GM06990 (cell line): Measurements from ENCODE around the gene CNDP2.

Source experiments
- DNase-seq: peaks from one replicate; pipeline ENCODE4 v3.0.0-alpha.2; 2011; ENCODE audit not compliant: insufficient read length; ENCODE audit errors: extremely low read depth
- H3K27me3 ChIP-seq: replicated peaks from 2 replicates; pipeline ENCODE4 v1.6.0; 2011; ENCODE audit warnings: low read length; ENCODE audit not compliant: control insufficient read depth, insufficient read depth
- H3K36me3 ChIP-seq: 2 replicates; pipeline ENCODE4 v1.5.1; 2011; ENCODE audit warnings: low read length; ENCODE audit not compliant: control insufficient read depth, insufficient read depth
- H3K4me3 ChIP-seq: replicated peaks from 2 replicates; pipeline ENCODE4 v1.5.1; 2011; ENCODE audit warnings: low read depth, mild to moderate bottlenecking, control low read depth, low read length
- TF ChIP-seq, protein P1 (sequence below): IDR thresholded peaks from 2 replicates; pipeline ENCODE4 v1.5.1; 2011; ENCODE audit warnings: low read length, control low read depth, mild to moderate bottlenecking, inconsistent platforms; ENCODE audit not compliant: insufficient read depth, poor library complexity, severe bottlenecking

CNDP2 gene

GRCh38 chr18:74476140-74476539, 20.0 kb upstream of the CNDP2 start:
- Histone ChIP-seq H3K36me3 (no peaks in the 10 kb centered on the region), H3K4me3 (no peak overlapping the region), H3K27me3 (no peaks in the 10 kb centered on the region; the same call in 1 of the 2 replicates)
- DNase-seq, result no peak
- TF ChIP-seq, protein P1, sequence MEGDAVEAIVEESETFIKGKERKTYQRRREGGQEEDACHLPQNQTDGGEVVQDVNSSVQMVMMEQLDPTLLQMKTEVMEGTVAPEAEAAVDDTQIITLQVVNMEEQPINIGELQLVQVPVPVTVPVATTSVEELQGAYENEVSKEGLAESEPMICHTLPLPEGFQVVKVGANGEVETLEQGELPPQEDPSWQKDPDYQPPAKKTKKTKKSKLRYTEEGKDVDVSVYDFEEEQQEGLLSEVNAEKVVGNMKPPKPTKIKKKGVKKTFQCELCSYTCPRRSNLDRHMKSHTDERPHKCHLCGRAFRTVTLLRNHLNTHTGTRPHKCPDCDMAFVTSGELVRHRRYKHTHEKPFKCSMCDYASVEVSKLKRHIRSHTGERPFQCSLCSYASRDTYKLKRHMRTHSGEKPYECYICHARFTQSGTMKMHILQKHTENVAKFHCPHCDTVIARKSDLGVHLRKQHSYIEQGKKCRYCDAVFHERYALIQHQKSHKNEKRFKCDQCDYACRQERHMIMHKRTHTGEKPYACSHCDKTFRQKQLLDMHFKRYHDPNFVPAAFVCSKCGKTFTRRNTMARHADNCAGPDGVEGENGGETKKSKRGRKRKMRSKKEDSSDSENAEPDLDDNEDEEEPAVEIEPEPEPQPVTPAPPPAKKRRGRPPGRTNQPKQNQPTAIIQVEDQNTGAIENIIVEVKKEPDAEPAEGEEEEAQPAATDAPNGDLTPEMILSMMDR, result peak; percentile 62

DNA sequence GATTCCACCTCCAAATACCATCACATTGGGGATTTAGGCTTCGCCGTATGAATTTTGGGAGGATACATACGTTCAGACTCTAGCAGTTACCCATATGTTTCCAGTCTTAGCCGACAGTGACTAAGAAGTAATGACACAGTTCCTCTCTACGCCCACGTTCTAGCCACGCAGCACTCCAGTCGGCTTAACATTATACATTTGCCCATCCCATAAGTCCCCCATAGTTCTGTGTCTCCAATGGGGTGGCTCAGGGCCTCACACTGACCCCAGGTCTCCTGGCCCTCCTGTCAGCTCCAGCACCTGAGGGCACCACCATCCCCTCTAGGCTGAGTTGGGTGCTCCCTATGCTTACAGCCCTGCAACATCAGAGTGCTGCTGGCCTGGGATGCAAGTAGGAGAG, 18.4 kb upstream of the CNDP2 start:
- TF ChIP-seq, protein P1, result no peak
- Histone ChIP-seq H3K4me3 (no peak overlapping the region), H3K36me3 (no peaks in the 10 kb centered on the region), H3K27me3 (no peaks in the 10 kb centered on the region; the same call in 1 of the 2 replicates)
- DNase-seq, result no peak

DNA sequence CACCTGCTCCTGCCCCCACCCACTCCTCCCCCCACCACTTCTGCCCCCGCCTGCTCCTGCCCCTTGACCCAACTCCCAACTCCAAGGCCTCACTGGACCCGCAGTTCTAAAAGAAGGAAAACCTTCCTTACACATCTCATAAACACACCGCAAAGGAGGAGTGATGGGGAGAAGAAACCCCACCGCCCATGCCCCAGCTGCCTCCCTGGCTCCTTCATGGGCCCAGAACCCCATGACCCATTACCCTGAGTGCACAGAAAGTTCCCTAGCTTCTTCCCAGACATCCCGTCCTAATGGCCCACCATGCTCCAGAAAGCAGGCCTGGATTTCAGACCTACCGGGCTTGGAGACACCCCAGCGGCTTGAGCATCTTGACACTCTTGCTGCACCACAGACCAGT, 17.8 kb upstream of the CNDP2 start:
- no peak for DNase-seq
- H3K36me3 ChIP-seq, result no peaks in the 10 kb centered on the region
- no peaks in the 10 kb centered on the region for H3K27me3 ChIP-seq
- TF ChIP-seq, protein P1, result no peak
- no peak overlapping the region for H3K4me3 ChIP-seq

- Histone ChIP-seq H3K4me3 (no peak overlapping the region), H3K27me3 (no peaks in the 10 kb centered on the region), H3K36me3 (no peaks in the 10 kb centered on the region)
- TF ChIP-seq, protein P1, result no peak
- no peak for DNase-seq
These were observed 17.3 kb upstream of the CNDP2 start for GRCh38 chr18:74478880-74479279.

DNA sequence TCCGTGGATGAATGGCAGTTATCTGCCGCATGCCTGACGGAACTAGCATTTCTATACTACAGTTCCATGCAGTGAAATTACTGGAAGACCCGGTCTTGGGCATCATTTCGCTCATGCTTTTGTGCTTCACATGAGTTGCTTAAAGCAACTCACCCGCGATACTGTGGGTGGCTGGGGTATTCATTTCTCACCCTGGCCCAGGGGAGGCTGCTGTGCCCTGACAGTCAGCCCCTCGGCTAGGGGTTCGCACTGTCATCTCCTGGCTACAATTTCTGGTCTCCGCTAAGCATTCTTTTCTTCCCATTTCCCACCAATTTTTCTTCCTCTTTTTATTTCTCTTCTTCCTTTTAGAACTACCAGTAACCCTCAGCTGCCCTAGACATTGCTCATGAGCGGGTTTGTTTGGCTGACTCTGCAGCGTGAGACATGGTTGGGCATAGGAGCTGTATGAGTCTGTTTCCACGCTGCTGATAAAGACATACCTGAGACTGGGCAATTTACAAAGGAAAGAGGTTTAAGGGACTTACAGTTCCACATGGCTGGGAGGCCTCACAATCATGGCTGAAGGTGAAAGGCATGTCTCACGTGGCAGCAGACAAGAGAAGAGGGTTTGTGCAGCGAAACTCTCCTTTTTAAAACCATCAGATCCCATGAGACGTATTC, 16.5 kb upstream of the CNDP2 start:
- DNase-seq, result no peak
- TF ChIP-seq, protein P1, result no peak
- no peak overlapping the region for H3K4me3 ChIP-seq
- H3K36me3 ChIP-seq, result no peaks in the 10 kb centered on the region
- H3K27me3 ChIP-seq, result no peaks in the 10 kb centered on the region
